HL-60/S4 treated with retinoic acid at 250 ng/mL for 4 days and 3 days (cell line): Measurements from ENCODE around the gene GALR2.
"Not testable (repeated sequence)": the region's sequence is repeated elsewhere in the genome, so short reads cannot be mapped to it uniquely, and the experiment has no call there.

Experiments
- in situ Hi-C: fragments of 300-500 bp; cut with MboI; formaldehyde crosslinking; loops from 2 replicates; pipeline ENCODE4 v1.7.0; 2022; ENCODE audit warnings: low sequenced_read_pairs

GALR2 gene, protein sequence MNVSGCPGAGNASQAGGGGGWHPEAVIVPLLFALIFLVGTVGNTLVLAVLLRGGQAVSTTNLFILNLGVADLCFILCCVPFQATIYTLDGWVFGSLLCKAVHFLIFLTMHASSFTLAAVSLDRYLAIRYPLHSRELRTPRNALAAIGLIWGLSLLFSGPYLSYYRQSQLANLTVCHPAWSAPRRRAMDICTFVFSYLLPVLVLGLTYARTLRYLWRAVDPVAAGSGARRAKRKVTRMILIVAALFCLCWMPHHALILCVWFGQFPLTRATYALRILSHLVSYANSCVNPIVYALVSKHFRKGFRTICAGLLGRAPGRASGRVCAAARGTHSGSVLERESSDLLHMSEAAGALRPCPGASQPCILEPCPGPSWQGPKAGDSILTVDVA

DNA sequence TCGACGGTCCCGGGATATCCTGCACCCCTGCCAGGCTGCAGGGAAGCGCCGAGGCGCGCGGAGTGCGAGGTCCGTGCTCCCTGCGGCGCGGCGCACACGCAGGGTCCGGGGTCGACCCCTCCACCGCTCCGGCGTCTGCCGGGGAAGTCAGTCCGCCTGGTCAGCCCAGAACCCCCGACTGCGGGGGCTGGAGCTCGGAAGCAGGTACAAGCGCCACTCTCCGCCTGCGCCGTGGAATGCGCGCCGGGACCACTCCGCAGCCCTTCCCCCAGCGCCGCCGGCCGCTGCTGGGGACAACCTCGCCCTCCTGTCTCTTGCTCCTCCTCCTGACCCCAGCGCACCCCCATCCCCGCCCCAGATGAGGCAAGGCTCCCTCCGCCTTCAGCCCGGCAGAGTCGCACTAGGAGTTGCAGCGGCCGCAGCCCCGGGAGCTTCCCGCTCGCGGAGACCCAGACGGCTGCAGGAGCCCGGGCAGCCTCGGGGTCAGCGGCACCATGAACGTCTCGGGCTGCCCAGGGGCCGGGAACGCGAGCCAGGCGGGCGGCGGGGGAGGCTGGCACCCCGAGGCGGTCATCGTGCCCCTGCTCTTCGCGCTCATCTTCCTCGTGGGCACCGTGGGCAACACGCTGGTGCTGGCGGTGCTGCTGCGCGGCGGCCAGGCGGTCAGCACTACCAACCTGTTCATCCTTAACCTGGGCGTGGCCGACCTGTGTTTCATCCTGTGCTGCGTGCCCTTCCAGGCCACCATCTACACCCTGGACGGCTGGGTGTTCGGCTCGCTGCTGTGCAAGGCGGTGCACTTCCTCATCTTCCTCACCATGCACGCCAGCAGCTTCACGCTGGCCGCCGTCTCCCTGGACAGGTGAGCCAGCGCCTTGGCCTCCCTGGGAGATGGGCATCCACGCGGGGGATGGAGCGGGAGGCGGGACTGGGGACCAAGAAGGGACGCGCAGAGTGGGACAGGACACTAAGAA lies at the start of gene GALR2:
Gene GALR2 (plus strand): TSS at position 392 of the 974 bp plus-strand sequence. CDS start 103 bp downstream, at position 495.
- in situ Hi-C loops: no loop called here

DNA sequence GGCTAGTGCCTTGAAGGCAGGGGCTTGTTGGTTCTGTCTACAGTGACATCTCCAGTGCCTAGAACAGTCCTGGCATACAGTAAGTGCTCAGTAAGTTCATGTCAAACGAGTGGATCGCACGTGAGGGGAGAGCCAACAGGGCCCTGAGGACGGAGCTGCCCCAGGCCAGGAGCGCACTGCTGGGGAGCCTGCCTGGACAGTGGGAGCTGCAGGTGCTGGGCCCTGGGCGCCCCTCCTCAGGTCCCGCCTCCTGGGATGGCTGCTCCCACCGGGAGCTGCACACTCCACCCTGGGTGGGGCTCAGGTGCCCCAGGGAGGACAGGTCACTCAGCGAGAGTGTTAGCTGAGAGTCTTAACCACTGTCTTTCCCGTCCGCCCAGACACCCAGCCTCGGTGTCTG lies 49.3 kb upstream of the GALR2 start:
- in situ Hi-C loops: no loop called here

DNA sequence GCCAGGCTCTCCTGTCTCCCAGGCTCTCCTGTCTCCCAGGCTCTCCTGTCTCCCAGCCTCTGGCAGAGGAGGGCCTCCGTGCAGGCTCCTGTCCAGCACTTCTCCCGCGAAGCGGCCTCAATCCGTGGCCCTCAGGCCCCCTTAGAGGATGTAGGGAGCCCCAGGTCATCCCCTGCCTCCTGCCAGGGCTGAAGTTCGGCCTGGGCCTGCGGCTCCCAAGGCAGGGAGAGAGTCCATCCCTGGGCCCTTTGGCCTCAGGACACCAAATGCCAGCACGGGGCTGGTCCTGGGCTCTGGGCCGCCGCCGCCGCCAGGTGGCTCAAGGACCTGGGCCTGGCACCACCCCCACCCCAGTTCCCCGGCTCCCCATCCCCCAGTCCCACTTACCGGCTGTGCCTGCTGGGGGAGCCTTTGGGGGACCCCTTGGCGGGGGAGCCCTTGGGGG lies 47.8 kb upstream of the GALR2 start:
- in situ Hi-C loops: no loop called here

DNA sequence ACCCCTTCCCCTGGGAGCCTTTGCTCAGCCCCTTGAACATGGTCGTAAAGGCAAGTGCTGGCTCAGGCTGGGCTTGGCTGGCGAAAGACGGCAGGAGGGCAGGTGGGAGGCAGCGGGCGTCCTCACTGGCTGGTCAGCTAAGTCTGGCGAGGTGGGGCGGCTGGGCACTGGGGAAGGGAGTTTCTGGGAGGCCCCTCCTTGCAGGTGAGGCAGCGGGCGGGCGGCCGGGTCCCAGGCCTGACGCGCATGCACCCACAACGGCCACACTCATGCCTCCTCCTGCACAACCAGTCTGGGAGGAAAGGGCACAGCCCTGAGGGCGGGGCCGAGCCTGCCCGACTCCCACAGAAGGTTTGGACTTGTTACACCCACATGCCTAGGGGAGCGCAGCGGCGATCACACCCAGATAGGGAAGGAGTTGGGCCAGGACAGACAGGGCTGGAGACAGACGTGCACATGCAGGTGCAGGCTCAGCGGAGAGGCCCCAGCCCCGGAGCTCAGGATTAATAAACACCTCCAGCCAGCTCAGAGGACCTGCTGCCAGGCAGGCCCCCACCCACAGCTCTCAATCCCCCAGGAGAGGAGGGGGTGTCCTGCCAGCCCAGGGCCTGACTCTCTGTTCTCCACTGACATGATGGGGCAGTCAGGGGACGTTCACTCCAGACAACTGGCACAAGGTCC lies 47.3 kb upstream of the GALR2 start, which contains the start of gene EVPL:
Gene EVPL (minus strand): TSS at position 148 of the 681 bp plus-strand sequence. CDS start 108 bp downstream, at position 40.
- in situ Hi-C loops: no loop called here

DNA sequence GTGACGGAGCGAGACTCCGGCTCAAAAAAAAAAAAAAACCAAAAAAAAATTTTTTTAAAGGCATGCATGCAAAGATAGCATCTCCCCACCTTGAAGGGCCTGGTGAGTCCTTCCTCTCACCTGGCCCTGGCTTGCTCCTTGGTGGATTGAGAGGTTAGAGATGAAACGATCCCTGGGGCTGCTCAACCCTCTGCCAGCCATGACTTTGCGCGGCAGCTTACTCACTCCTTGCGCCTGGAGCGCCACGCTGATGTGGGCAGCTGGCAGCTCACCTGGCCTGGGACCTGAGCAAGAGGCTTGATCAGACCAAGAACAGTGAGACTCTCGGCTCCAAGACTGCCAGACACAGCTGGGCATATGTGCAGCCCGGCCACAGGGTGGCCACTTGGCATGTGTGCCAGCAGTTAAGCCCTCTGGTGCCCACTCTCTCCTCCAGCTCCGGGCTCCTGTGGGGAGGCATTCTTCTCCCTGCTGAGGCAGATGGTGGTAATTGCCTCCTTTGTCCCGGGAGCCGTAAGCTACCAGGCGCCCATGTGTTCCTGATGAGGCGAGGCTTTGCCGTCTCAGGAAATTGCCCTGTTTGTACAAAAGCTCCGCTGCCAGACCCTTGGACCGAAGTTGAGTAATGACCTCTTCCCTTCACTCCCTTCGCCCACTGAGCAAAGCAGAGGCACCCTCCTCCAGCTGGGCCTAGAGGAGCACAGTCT lies 42.4 kb upstream of the GALR2 start:
- in situ Hi-C loops: no loop called here

DNA sequence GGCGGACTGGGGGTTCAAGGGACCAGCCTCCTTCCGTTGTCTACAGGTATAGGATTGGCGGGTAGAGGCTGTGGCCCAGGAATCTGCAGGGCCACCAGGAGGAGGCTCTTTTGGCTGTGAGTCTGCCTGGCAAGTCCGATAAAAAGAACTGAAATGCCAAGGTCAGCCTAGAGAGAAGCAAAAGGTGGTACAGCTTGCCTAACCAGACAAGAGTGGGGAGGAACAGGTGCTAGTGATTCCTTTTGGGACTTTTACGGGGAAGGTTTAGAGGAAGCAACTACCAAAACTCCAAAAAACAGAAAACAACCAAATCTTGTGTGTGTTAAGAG lies 41.8 kb upstream of the GALR2 start:
- in situ Hi-C loops: no loop called here

DNA sequence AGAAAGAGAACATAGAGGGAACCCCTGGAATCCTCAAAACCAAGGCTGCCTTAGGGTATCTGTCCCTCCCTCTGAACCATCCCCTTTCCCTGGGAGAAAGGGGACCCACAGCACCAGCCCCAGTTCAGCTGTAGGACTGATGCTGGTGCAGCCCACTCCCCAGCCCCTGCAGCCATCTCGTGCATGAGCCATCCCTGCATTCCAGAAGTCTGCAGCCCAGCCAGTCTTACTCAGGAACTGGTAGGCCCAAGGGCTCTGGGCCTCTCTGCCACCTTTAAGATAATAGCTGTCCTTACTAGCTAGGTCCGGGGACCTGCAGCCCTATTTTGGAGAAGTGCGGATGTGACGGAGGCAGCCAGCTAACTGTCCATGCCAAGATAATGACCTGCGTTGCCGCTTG lies 41.4 kb upstream of the GALR2 start:
- in situ Hi-C loops: no loop called here

DNA sequence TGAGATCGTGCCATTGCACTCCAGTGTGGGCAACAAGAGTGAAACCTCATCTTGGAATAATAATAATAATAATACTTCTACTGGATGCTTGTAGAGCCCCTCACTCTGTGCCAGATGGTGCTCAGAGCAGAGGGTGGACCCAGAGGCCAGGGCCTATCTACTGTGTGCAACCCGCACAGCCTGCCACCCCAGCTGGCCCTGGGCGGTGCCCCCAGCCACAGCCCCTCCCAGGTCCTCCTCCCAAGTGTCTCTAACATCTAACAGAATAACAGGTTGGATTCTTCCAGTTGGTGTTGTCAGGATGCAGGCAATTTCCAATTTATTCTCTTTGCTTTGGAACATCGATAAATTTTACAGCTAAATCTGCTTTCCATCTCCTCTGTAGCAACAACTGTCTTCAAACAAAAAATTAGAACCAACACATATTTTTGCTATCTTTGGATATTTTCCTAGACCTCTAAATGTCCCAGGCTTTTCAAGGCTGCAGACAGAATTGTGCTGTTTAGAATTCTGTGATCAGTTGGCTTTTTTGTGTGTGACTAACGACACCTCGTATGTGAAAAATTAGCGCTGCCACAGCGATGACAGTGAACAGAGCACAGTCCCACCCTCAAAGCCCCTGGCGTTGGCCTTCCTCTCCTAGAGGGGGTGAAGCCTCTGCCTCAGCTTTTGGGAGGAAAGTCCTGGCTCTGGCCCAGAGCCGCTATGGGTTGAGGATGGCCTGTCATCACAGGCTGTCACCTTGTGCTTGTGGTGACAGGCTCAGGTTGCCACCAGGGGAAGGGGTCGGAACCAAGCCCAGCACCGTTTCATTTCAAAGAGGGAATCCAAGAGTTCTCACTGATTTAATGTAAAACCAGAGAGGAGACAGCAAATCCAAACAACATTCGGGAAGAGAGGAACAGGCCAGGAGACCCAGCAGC lies 39.9 kb upstream of the GALR2 start:
- in situ Hi-C loops: no loop called here

DNA sequence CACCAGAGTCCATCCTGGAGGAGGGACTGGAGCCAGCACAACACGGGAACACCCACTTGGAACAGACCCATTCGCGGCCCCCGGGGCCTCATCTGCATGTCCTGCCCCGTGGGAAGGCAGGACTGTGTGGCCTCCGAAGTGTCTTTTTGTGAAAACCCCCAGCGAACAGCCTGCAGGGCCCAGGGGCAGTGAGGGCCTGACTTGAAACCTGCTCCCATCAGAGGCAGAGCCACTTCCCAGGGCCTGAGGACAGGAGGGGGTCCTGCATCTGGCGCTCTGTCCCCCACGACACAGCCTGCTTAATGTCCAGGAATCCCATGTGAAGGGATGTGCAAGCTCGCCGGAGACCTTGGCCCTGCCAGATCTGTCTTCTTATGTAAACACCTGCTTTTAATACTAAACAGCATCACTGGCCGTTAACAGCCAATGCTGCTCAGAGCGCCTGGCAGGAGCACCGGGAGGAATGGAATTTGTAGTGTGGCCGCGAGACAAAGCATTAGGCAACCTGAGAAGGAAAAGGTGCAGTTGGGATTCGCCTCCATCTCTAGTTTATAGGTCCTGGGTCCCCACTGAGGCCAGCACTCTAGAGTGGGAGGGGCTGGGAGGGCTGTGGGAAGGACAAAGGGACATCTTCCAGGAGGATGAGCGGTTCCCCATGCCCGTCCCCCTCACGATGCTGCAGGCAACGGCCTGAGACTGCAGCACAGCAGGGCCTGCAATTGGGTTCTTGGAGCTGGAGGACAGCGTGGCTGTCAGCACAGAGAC lies 37.9 kb upstream of the GALR2 start:
- in situ Hi-C loops: no loop called here

DNA sequence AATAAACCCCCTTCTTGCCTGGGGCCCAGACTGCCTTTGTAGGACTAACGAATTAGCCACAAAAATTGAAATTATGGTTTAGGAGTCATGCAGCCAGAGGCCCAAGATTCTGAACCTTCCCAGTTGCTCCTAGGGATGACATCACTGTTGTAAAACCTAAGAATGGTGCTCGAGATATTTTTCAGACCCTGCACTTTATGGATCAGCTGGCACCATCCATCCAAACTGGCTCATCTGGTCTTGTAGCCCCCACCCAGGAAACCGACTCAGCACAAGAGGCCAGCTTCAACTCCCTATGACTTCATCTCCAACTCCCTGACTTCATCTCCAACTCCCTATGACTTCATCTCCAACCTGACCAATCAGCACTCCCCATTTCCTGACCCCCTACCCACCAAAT lies 36.5 kb upstream of the GALR2 start:
- in situ Hi-C loops: no loop called here

DNA sequence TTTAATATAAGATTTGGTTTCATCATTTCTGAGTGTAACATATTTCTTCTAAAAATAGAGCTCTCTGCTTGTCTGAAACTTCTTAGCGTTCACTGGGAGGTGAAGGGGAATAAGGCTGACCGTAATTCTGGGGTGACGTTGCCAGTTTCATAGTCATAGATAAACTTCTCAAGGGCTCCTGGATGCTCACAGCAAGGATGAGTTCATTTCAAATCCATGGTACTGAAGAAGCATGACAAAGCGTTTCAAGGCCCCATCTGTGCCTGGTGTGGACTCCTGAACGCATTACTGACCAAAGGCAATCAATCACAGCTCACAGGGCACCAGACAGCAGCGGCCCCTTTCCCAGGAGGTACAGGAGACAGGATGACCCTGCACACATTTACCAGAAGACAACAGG lies 35.5 kb upstream of the GALR2 start:
- in situ Hi-C loops: no loop called here

DNA sequence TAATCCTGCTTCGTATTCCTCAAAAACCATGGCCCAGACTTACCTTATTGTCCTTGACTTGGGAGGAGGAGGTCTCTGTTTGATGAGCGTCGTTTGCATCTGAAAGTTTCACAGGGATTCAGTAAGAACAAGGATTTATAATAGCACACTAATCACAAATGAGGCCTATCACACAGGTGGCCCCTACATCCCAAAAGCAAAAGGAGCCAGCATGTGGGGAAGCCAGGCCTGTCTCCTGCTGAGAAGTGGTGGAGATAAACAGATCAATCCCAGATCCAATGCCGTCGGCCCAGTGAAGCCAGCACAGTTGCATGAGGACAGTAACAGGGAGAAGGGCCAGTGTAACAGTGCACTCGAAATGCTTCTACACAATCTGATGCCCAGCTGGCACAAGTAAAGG lies 34.2 kb upstream of the GALR2 start:
- in situ Hi-C loops: no loop called here

DNA sequence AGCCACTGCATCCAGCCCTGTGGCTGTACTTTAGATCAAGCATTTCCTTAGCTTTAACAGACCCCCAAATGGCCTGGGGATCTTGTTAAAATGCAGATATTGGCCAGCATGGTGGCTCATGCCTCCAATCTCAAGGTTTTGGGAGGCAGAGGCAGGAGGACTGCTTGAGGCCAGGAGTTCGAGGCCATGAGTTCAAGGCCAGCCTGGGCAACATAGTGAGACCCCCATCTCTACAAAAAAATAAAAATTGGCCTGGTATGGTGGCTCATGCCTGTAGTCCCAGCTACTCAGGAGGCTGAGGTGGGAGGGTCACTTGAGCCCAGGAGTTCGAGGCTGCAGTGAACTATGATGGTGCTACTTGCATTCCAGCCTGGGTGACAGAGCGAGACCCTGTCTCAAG lies 31.7 kb upstream of the GALR2 start:
- in situ Hi-C loops: not testable (repeated sequence)

DNA sequence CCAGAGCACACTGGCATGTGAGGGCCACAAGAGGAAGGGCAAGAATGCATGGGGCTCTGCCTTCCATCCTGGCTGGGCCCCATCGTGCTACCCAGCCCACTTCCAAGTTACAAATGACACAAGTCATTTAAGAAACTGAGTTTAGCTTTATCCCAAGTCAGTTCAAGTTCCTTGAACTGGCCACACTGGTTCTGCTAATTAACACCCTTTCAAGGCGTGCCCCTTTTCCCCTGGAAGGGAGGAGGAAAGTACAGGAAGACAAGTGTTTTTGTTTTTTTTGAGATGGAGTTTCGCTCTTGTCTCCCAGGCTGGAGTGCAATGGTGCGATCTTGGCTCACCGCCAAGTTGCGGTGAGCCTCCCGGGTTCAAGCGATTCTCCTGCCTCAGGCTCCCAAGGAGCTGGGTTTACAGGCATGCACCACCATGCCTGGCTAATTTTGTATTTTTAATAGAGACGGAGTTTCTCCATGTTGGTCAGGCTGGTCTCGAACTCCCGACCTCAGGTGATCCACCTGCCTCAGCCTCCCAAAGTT lies 30.0 kb upstream of the GALR2 start:
- in situ Hi-C loops: not testable (repeated sequence)

DNA sequence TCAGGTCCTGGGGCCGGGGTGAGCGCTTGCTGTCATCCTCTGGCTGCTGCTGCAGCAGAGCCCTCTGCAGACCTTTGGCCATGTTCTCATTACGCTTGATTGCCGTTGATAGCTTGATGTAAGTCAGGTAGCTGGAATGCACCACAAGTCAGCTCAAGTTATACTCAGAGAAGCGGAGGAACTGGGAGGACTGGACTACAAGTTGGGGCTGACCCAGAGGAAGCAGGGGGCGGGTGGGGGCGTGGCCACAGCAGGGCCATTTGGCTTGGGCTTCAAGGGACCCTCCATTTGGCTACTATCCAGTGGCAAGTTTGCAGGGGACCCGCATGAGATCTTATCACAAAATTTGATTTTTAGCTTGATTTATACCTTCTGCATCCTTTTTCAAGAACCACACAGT lies 28.5 kb upstream of the GALR2 start:
- in situ Hi-C loops: no loop called here

DNA sequence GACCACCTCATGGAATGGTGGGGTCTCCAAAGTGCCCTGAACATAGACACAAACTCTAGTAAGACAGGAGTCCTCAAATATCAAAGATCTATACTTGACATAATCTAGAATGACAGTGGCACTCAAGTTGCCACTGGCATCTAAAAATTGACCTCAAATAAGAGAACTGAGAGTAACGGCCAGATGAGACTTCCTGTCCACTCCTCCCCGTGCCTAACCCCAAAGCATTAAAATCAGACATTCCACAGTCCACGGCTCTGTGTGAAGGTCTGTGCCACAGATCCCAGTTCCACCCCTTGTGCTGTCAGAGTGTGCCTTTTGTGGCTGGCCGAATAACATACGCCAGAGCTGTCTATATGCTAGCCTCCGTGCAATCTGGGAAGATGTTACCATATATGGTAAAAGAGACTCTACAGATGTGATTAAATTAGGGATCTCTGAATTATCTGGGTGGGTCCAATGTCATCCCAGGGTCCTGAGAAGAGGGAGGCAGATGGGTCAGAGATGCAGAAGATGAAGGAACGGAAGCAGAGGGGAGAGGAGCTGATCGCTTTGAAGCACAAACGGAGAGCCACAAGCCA lies 26.5 kb upstream of the GALR2 start:
- in situ Hi-C loops: no loop called here

DNA sequence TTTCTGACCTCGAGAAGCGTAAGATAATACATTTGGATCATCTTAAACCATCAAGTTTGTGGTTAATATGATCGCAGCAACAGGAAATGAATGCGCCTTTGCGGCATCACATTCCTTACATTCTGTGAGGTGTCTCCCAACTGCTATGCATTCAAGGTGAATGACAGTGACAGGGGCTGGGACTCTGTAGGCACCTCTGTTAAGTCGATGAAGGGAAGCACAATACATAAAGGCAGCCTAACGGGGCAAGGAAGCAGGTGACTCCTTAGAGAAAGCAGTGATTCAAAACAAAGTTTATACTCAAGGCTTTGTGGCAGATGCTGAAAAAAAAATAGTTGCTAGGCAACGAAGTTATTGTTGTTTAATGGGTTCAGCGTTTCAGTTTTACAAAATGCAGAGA lies 25.9 kb upstream of the GALR2 start:
- in situ Hi-C loops: no loop called here

DNA sequence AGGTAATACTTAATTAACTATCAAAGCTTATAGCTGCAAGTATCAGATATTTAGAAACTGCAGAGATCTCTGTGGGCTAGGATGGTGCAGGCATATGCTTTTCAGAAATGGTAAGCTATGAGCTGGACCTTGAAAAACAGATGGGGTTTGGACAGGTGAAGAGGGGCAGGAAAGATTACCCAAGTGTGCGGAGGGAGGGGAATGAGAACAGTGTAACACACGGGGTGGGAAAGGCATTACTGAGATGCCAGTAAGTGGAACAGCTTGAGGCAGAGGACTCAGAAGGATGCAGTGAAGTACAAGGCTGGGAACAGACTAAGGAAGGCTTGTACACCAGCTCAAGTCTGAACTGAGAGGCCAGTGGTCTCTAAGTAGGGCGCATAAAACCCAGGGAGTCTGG lies 25.3 kb upstream of the GALR2 start:
- in situ Hi-C loops: no loop called here
